ENCODE data around the gene UBE2G1.

UBE2G1 gene

DNA sequence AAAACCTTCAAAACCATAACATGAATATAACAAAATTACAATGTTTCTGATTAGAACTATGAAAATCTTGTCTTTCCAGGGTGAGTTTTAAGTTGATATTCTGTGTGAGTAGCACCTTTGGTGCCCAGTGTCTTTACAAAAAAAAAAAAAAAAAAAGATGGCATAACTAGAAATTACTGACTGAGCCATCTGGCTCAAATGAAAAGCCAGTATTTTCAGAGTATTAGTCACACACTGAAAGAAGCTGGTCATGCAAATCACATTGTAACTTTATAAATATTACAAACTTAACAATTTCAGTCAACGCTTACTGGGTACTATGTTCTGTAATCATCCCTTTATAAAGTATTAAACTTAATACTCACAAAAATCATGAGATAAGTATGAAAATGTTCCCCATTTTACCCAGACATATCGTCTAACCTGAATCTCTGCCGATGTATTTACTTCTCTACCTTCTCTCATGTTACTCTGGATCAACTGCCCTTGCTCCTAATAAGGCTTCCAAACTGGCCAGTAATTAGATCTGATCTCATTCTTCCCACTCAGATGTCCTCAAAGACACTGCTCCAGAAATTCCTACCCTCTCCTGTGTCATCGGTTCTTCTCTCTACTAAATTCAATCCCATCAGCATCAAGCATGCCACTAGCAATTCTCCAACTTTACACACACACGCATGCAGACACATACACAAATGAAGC lies 25.4 kb downstream of the UBE2G1 start:
- Histone ChIP-seq H3K27ac (ENCODE audit: low read length) (no peak overlapping the region), H3K9me3 (ENCODE audit: insufficient read depth, low read length, severe bottlenecking) (no peaks in the 10 kb centered on the region), H3K4me2 (ENCODE audit: insufficient read depth, low read length) (no peak overlapping the region), H3K4me1 (ENCODE audit: insufficient read depth, low read length) (no peaks in the 10 kb centered on the region), H3K27me3 (ENCODE audit: insufficient read depth, low read length, poor library complexity) (no peaks in the 10 kb centered on the region), H3K79me2 (ENCODE audit: insufficient read depth, low read length) (peaks cover 100% of the 10 kb centered on the region), H4K20me1 (ENCODE audit: insufficient read depth, low read length) (peaks cover 76% of the 10 kb centered on the region), H3K36me3 (ENCODE audit: insufficient read depth, low read length) (no peaks in the 10 kb centered on the region), H2AFZ (ENCODE audit: low read depth, low read length) (no peak overlapping the region), H3K4me3 (ENCODE audit: low read depth in 1 of 2, low read length in 2 of 2) (no peak overlapping the region), H3K9ac (ENCODE audit: low read depth, low read length) (no peak overlapping the region)
- ATAC-seq (ENCODE audit: insufficient read depth, low read depth) (no peak), DNase-seq (no peak)
- TF ChIP-seq, protein P1, sequence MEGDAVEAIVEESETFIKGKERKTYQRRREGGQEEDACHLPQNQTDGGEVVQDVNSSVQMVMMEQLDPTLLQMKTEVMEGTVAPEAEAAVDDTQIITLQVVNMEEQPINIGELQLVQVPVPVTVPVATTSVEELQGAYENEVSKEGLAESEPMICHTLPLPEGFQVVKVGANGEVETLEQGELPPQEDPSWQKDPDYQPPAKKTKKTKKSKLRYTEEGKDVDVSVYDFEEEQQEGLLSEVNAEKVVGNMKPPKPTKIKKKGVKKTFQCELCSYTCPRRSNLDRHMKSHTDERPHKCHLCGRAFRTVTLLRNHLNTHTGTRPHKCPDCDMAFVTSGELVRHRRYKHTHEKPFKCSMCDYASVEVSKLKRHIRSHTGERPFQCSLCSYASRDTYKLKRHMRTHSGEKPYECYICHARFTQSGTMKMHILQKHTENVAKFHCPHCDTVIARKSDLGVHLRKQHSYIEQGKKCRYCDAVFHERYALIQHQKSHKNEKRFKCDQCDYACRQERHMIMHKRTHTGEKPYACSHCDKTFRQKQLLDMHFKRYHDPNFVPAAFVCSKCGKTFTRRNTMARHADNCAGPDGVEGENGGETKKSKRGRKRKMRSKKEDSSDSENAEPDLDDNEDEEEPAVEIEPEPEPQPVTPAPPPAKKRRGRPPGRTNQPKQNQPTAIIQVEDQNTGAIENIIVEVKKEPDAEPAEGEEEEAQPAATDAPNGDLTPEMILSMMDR (IDR thresholded peaks at IDR 0.05; ENCODE audit: borderline replicate concordance, extremely low read depth, low read length, poor library complexity, severe bottlenecking) = no peak
- no peak for TF ChIP-seq EZH2 (IDR thresholded peaks at IDR 0.05; ENCODE audit: borderline replicate concordance, low read depth, low read length, severe bottlenecking)

DNA sequence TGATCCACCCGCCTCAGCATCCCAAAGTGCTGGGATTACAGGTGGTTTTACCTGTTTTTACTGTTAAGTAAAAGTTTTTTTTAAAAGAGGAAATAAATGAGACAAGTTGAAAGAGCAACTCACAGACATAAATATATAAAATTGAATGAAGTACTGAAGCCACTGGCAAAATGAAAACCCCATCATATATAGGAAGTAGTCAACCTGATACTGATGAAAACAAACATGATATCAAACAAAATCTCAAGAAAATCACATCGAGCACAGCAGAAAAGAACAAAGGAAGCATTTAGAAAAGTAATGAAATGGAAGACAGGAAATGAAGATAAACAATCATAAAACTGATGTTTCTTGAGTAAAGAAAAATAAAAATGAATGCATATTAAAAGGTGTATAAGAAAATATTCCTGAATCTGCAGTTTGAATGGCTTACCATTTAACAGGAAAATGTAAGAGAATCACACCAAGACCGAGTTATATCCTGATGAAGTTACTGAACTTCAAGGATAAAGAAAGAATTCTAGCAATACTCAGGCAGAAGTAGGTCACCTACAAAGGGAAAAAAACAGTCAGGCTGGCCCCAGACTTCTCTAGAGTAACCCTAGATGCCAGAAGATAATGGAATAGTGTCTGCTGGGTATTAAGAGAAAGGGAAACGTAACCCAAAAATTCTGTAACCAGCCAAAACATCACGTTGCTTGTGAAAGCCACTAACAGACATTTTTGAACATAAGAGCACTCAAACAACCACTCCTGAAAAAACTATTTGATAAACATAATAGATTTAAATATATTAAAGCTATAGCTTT lies 31.5 kb downstream of the UBE2G1 start:
- Histone ChIP-seq H3K4me3 (ENCODE audit: low read depth in 1 of 2, low read length in 2 of 2) (no peak overlapping the region), H3K9ac (ENCODE audit: low read depth, low read length) (no peak overlapping the region), H3K36me3 (ENCODE audit: insufficient read depth, low read length) (no peaks in the 10 kb centered on the region)

DNA sequence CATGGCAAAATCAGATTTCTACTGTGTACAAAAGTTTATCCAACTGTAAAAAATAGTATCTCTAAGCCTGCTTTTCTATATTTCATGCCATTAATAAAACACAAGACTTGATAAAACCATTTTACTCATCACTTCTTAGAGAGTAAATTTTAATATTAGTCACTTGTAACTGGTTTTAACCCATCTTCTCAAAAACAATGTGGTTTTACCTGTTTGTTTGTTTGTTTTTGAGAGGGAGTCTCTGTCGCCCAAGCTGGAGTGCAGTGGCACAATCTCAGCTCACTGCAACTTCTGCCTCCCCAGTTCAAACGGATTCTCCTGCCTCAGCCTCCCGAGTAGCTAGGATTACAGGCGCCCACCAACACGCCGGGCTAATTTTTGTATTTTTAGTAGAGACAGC lies 32.1 kb downstream of the UBE2G1 start:
- peaks cover 97% of the 10 kb centered on the region for H3K79me2 ChIP-seq (ENCODE audit: insufficient read depth, low read length)
- H3K27me3 ChIP-seq (ENCODE audit: insufficient read depth, low read length, poor library complexity) = no peaks in the 10 kb centered on the region
- H4K20me1 ChIP-seq (ENCODE audit: insufficient read depth, low read length) = peaks cover 62% of the 10 kb centered on the region
- no peak overlapping the region for H3K4me2 ChIP-seq (ENCODE audit: insufficient read depth, low read length)
- H3K4me1 ChIP-seq (ENCODE audit: insufficient read depth, low read length) = peaks cover 7% of the 10 kb centered on the region; the same call in 1 of the 2 replicates
- H3K27ac ChIP-seq (ENCODE audit: low read length) = no peak overlapping the region
- H3K9ac ChIP-seq (ENCODE audit: low read depth, low read length) = no peak overlapping the region
- DNase-seq (no peak), ATAC-seq (ENCODE audit: insufficient read depth, low read depth) (no peak)
- H2AFZ ChIP-seq (ENCODE audit: low read depth, low read length) = no peak overlapping the region
- H3K4me3 ChIP-seq (ENCODE audit: low read depth in 1 of 2, low read length in 2 of 2) = no peak overlapping the region
- TF ChIP-seq, protein P1 (IDR thresholded peaks at IDR 0.05; ENCODE audit: borderline replicate concordance, extremely low read depth, low read length, poor library complexity, severe bottlenecking) = no peak
- no peaks in the 10 kb centered on the region for H3K36me3 ChIP-seq (ENCODE audit: insufficient read depth, low read length)
- H3K9me3 ChIP-seq (ENCODE audit: insufficient read depth, low read length, severe bottlenecking) = no peaks in the 10 kb centered on the region

More for the DNA sequence above, 31.5 kb downstream of the UBE2G1 start:
- no peaks in the 10 kb centered on the region for H3K27me3 ChIP-seq (ENCODE audit: insufficient read depth, low read length, poor library complexity)
- DNase-seq (no peak), ATAC-seq (ENCODE audit: insufficient read depth, low read depth) (peak; percentile 50; the same call in 1 of the 3 replicates)
- no peak overlapping the region for H3K4me2 ChIP-seq (ENCODE audit: insufficient read depth, low read length)
- peaks cover 7% of the 10 kb centered on the region; the same call in 1 of the 2 replicates for H3K4me1 ChIP-seq (ENCODE audit: insufficient read depth, low read length)
- H4K20me1 ChIP-seq (ENCODE audit: insufficient read depth, low read length) = peaks cover 63% of the 10 kb centered on the region
- no peaks in the 10 kb centered on the region for H3K9me3 ChIP-seq (ENCODE audit: insufficient read depth, low read length, severe bottlenecking)
- no peak overlapping the region for H3K27ac ChIP-seq (ENCODE audit: low read length)
- H2AFZ ChIP-seq (ENCODE audit: low read depth, low read length) = no peak overlapping the region
- TF ChIP-seq, protein P1 (IDR thresholded peaks at IDR 0.05; ENCODE audit: borderline replicate concordance, extremely low read depth, low read length, poor library complexity, severe bottlenecking) = no peak
- no peak for TF ChIP-seq EZH2 (IDR thresholded peaks at IDR 0.05; ENCODE audit: borderline replicate concordance, low read depth, low read length, severe bottlenecking)
- peaks cover 97% of the 10 kb centered on the region for H3K79me2 ChIP-seq (ENCODE audit: insufficient read depth, low read length)

Data from DND-41 (cell line).